ENCODE measurements around the gene MFAP4. TPM values are rescaled to one million over a fixed set of nuclear protein-coding genes. Genes with fewer than 3 reads are reported as not detected.

MFAP4 gene
- polyA plus RNA-seq, 1 donor from 2014 or later, result not detected

DNA sequence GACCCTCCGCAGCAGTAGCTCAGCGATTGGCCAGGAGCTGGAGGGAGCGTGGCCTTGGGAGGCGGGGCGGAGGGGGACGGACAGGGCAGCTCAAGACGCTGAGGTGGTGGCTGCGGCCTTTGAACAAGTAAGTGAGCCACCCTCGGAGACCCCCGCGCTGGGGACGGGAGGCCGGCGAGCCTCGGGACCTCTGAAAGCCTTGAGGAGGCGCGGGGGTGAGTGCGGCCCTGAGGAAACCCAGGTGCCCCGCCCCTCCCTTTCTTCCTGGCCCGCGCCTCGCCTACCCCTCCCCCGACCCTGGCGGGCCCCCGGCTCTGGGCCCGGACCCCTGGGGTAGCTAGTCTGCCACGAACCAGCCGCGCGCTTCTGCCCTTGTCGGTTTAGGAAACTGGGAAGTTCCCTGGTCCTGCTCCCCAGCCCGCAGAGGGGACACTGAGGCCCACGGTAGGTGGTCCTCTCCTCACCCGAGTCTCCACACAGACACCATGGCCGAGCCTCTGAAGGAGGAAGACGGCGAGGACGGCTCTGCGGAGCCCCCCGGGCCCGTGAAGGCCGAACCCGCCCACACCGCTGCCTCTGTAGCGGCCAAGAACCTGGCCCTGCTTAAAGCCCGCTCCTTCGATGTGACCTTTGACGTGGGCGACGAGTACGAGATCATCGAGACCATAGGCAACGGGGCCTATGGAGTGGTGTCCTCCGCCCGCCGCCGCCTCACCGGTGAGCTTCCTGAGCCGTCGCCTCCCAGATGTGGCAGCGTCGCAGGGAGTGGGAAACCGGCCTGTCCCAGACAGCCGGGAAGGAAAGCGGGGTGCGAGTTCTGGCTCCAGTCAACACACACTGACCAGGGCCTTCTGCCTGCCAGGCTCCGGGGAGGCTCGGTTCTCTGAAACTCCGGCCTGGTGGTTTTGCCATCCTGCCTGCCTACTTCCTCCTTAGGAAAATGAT is 8.3 kb downstream of the MFAP4 start, which contains the start of gene MAPK7:
Gene MAPK7 (plus strand): TSS at position 83 of the 945 bp plus-strand sequence. CDS start 403 bp downstream, at position 486.
- H3K27ac ChIP-seq (ENCODE audit: low read length), result peak within 1 kb of the TSS; percentile 81
- H3K9ac ChIP-seq (ENCODE audit: low read length), result peak within 1 kb of the TSS; percentile 77
- no peaks in the 10 kb centered on the region for H3F3A ChIP-seq (ENCODE audit: insufficient read depth, low read length, poor library complexity, severe bottlenecking)
- no peaks in the 10 kb centered on the region for H4K20me1 ChIP-seq (ENCODE audit: insufficient read depth)
- no peaks in the 10 kb centered on the region for H3K9me2 ChIP-seq (ENCODE audit: insufficient read depth, low read length)
- peak; percentile 16 for TF ChIP-seq MXI1 (conservative IDR thresholded peaks at IDR 0.05; ENCODE audit: poor library complexity, severe bottlenecking)
- TF ChIP-seq, protein P1, sequence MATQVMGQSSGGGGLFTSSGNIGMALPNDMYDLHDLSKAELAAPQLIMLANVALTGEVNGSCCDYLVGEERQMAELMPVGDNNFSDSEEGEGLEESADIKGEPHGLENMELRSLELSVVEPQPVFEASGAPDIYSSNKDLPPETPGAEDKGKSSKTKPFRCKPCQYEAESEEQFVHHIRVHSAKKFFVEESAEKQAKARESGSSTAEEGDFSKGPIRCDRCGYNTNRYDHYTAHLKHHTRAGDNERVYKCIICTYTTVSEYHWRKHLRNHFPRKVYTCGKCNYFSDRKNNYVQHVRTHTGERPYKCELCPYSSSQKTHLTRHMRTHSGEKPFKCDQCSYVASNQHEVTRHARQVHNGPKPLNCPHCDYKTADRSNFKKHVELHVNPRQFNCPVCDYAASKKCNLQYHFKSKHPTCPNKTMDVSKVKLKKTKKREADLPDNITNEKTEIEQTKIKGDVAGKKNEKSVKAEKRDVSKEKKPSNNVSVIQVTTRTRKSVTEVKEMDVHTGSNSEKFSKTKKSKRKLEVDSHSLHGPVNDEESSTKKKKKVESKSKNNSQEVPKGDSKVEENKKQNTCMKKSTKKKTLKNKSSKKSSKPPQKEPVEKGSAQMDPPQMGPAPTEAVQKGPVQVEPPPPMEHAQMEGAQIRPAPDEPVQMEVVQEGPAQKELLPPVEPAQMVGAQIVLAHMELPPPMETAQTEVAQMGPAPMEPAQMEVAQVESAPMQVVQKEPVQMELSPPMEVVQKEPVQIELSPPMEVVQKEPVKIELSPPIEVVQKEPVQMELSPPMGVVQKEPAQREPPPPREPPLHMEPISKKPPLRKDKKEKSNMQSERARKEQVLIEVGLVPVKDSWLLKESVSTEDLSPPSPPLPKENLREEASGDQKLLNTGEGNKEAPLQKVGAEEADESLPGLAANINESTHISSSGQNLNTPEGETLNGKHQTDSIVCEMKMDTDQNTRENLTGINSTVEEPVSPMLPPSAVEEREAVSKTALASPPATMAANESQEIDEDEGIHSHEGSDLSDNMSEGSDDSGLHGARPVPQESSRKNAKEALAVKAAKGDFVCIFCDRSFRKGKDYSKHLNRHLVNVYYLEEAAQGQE (IDR thresholded peaks at IDR 0.05; ENCODE audit: borderline replicate concordance), result no peak
- no peaks in the 10 kb centered on the region for H3K27me3 ChIP-seq (ENCODE audit: insufficient read depth, low read depth, low read length)
- H3K4me2 ChIP-seq (ENCODE audit: low read length), result peak within 1 kb of the TSS; percentile 86
- no peaks in the 10 kb centered on the region for H3K9me3 ChIP-seq (ENCODE audit: low read length)
- H2AFZ ChIP-seq (ENCODE audit: low read depth, low read length), result peak within 1 kb of the TSS; percentile 73
- H3K79me2 ChIP-seq (replicated peaks; ENCODE audit: insufficient read depth, low read length), result peaks cover 19% of the 10 kb centered on the region
- peaks cover 3% of the 10 kb centered on the region for H3K36me3 ChIP-seq (ENCODE audit: insufficient read depth, low read length)
- H3K4me3 ChIP-seq (ENCODE audit: low read length), result peak within 1 kb of the TSS; percentile 80

DNA sequence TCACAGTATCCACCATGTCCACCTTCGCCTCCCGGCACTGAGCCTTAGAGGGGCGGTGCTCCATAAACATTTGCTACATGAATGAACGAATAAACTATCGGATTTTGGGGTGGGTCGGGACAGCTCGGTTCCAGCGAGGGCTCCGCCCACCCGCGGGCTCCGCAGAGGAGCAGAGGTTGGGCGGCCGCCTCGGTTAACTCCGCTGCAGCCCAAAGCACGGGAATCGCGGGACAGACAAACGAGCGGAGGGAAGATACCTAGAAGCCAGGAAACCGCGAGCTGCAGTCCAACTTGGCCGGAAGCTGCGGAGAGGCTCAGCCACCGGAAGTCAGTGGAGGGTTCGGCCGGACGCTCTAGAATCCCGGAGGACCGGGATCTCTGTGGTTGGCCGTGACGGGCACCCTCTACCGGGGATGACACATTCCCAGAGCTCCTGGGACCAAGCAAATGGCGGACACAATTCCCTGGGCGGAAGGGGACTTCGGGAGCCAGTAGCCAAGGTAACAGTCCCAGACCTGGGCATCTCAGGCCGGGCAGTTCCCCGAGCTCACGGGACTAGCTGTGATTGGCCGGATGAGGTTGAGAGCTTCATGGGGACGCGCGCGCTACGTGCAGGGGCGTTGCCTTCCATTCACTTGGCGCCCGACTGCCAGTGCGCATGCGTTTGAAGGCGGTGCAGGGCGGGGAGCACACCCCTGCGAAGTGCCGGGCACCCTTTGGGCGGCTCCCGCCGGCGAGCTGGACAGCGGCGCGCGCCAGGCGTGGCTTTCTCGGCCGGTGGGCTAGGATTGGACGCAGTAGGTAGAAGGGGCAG is 9.2 kb downstream of the MFAP4 start:
- H3F3A ChIP-seq (ENCODE audit: insufficient read depth, low read length, poor library complexity, severe bottlenecking), result no peaks in the 10 kb centered on the region
- H2AFZ ChIP-seq (ENCODE audit: low read depth, low read length), result peak overlapping the region; percentile 73
- H3K36me3 ChIP-seq (ENCODE audit: insufficient read depth, low read length), result no peaks in the 10 kb centered on the region
- no peaks in the 10 kb centered on the region for H3K9me3 ChIP-seq (ENCODE audit: low read length)
- H4K20me1 ChIP-seq (ENCODE audit: insufficient read depth), result no peaks in the 10 kb centered on the region
- peak overlapping the region; percentile 80 for H3K4me3 ChIP-seq (ENCODE audit: low read length)
- H3K27me3 ChIP-seq (ENCODE audit: insufficient read depth, low read depth, low read length), result no peaks in the 10 kb centered on the region
- peaks cover 19% of the 10 kb centered on the region for H3K79me2 ChIP-seq (replicated peaks; ENCODE audit: insufficient read depth, low read length)
- peak overlapping the region; percentile 70 for H3K4me2 ChIP-seq (ENCODE audit: low read length)
- no peaks in the 10 kb centered on the region for H3K9me2 ChIP-seq (ENCODE audit: insufficient read depth, low read length)
- H3K27ac ChIP-seq (ENCODE audit: low read length), result peak overlapping the region; percentile 81
- TF ChIP-seq RAD21 (conservative IDR thresholded peaks at IDR 0.05) (peak; percentile 29), TAF1 (IDR thresholded peaks at IDR 0.05; ENCODE audit: low read depth) (peak; percentile 79), POLR2AphosphoS5 (IDR thresholded peaks at IDR 0.05) (peak; percentile 59), SMC3 (conservative IDR thresholded peaks at IDR 0.05; ENCODE audit: poor library complexity) (peak; percentile 46), EP300 (conservative IDR thresholded peaks at IDR 0.05; ENCODE audit: poor library complexity, severe bottlenecking) (peak; percentile 45), EZH2 (IDR thresholded peaks at IDR 0.05; ENCODE audit: borderline replicate concordance, insufficient read depth, low read length, poor library complexity, severe bottlenecking) (no peak), MXI1 (conservative IDR thresholded peaks at IDR 0.05; ENCODE audit: poor library complexity, severe bottlenecking) (peak; percentile 58)
- TF ChIP-seq, protein P2, sequence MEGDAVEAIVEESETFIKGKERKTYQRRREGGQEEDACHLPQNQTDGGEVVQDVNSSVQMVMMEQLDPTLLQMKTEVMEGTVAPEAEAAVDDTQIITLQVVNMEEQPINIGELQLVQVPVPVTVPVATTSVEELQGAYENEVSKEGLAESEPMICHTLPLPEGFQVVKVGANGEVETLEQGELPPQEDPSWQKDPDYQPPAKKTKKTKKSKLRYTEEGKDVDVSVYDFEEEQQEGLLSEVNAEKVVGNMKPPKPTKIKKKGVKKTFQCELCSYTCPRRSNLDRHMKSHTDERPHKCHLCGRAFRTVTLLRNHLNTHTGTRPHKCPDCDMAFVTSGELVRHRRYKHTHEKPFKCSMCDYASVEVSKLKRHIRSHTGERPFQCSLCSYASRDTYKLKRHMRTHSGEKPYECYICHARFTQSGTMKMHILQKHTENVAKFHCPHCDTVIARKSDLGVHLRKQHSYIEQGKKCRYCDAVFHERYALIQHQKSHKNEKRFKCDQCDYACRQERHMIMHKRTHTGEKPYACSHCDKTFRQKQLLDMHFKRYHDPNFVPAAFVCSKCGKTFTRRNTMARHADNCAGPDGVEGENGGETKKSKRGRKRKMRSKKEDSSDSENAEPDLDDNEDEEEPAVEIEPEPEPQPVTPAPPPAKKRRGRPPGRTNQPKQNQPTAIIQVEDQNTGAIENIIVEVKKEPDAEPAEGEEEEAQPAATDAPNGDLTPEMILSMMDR (IDR thresholded peaks at IDR 0.05; ENCODE audit: poor library complexity, severe bottlenecking), result peak; percentile 51
- TF ChIP-seq, protein P1 (IDR thresholded peaks at IDR 0.05; ENCODE audit: borderline replicate concordance), result no peak
- peak overlapping the region; percentile 77 for H3K9ac ChIP-seq (ENCODE audit: low read length)

Data from neural cell (in vitro differentiated cells).